Esophagus squamous epithelium (tissue), 5 donors: ENCODE results near the gene RAB37. TPM values are rescaled to one million over a fixed set of nuclear protein-coding genes. Genes with fewer than 3 reads are reported as not detected.

Source experiments
- DNase-seq: peaks from one replicate; lab custom pipeline; 2025; lab: John Stamatoyannopoulos, UW
- H3K27ac ChIP-seq, 4 donors: fragments of 200-600 bp; sonication (generic); one replicate each; pipeline ENCODE4 v1.5.1; 2016 to 2019; ENCODE audit warnings: mild to moderate bottlenecking in 1 of 4
- H3K27me3 ChIP-seq, 4 donors: fragments of 200-600 bp; sonication (generic); 1 replicate in 3 of 4; 2 replicates in 1 of 4; pipeline versions ENCODE4 v1.5.1 to v1.6.0; 2017 to 2021; ENCODE audit warnings: antibody characterized with exemption in 1 of 4
- H3K36me3 ChIP-seq, 3 donors: fragments of 200-600 bp; sonication (generic); one replicate each; pipeline ENCODE4 v1.5.1; 2016 to 2019
- H3K4me1 ChIP-seq, 3 donors: fragments of 200-600 bp; sonication (generic); one replicate each; pipeline ENCODE4 v1.5.1; 2017 to 2019
- H3K4me3 ChIP-seq, 4 donors: fragments of 200-600 bp; sonication (generic); 1 replicate in 3 of 4; 2 replicates in 1 of 4; pipeline ENCODE4 v1.5.1; 2016 to 2019; ENCODE audit warnings: mild to moderate bottlenecking in 2 of 4, moderate library complexity in 1 of 4
- H3K9me3 ChIP-seq, 3 donors: fragments of 200-600 bp; sonication (generic); one replicate each; pipeline ENCODE4 v1.5.1; 2016 to 2019
- POLR2A ChIP-seq, 4 donors: fragments of 450-650 bp; IDR thresholded peaks; one replicate each; pipeline ENCODE4 v1.6.1; 2017; ENCODE audit warnings: antibody characterized with exemption in 4 of 4, mild to moderate bottlenecking in 4 of 4, moderate library complexity in 3 of 4
- WGBS, 2 donors: methylation state at CpG; one replicate each; pipeline ENCODE4 v1.1.5; 2018; 5-methylcytosine and 5-hydroxymethylcytosine counted together
- intact Hi-C: fragments of 100-400 bp; cut with DNase I; formaldehyde crosslinking; loops from one replicate; pipeline ENCODE4 v1.15.0; 2022
- total RNA-seq, 4 donors: library from RNA; depleted of rRNA; stranded (reverse); fragments of >200 nt; gene quantifications; one replicate each; pipeline ENCODE4 v1.1.0, GENCODE V29; 2016
- TF ChIP-seq, protein P1 (sequence below), 6 experiments: fragments of 450-650 bp in 4 of 6; fragments of 200-600 bp in 2 of 6; sonication (generic) in 2 of 6; IDR thresholded peaks; one replicate each; pipeline ENCODE4 v1.5.1; 2016 to 2019; ENCODE audit warnings: antibody characterized with exemption in 6 of 6, mild to moderate bottlenecking in 4 of 6, moderate library complexity in 4 of 6
- donor health status: DM: yes; HTN: yes; CAD: no.

Gene RAB37
- total RNA-seq, 4 donors from 2014 or later, result 0.44 to 3.2 (median 1.6) TPM; not detected in 1

DNA sequence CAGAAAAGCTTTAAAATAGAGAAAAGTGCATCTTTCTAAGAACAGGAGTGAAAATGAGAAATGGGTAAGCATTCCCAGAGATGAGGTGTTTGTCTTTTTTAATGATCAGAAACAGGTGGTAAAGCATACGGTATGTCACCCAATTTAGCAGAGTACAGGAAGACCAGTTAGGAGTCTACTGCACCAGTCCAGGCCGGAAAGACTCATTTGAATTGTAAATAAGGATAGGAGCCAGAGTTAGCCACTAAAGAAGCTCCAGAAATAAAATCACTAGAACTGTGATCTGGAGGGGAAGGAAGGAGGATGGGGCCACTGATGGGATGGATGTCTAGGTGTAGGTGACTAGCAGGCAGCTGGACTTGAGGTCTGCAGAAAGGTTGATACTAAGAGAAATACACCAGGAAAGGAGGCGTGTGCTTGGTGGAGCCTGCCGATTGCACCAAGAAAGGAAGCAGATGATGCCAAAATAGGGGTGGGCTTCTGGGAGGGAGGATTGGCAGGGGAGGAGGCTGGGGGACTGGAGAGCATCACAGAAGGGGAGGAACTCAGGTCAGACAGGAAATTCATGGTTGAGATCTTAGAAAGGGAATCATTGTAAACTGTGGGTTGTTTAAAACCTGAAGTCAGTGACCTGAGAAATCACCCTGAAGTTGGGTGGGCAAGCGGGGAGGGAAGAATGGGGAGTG is 47.2 kb downstream of the RAB37 start:
- no peak for DNase-seq
- Histone ChIP-seq H3K27ac (no peak overlapping the region), H3K27me3 (no peaks in the 10 kb centered on the region), H3K4me1 (peaks cover 0 to 28% (median 10%) of the 10 kb centered on the region in 3 donors), H3K36me3 (peaks cover 0 to 65% (median 4%) of the 10 kb centered on the region in 3 donors), H3K9me3 (no peaks in the 10 kb centered on the region), H3K4me3 (no peak overlapping the region)
- 79 to 89% methylated on average over 5 of the region's 5 CpGs for WGBS, 2 donors
- no peak for TF ChIP-seq POLR2A (IDR thresholded peaks at IDR 0.05)
- TF ChIP-seq, protein P1, sequence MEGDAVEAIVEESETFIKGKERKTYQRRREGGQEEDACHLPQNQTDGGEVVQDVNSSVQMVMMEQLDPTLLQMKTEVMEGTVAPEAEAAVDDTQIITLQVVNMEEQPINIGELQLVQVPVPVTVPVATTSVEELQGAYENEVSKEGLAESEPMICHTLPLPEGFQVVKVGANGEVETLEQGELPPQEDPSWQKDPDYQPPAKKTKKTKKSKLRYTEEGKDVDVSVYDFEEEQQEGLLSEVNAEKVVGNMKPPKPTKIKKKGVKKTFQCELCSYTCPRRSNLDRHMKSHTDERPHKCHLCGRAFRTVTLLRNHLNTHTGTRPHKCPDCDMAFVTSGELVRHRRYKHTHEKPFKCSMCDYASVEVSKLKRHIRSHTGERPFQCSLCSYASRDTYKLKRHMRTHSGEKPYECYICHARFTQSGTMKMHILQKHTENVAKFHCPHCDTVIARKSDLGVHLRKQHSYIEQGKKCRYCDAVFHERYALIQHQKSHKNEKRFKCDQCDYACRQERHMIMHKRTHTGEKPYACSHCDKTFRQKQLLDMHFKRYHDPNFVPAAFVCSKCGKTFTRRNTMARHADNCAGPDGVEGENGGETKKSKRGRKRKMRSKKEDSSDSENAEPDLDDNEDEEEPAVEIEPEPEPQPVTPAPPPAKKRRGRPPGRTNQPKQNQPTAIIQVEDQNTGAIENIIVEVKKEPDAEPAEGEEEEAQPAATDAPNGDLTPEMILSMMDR (IDR thresholded peaks at IDR 0.05), result no peak
- intact Hi-C loops, result no loop called here

DNA sequence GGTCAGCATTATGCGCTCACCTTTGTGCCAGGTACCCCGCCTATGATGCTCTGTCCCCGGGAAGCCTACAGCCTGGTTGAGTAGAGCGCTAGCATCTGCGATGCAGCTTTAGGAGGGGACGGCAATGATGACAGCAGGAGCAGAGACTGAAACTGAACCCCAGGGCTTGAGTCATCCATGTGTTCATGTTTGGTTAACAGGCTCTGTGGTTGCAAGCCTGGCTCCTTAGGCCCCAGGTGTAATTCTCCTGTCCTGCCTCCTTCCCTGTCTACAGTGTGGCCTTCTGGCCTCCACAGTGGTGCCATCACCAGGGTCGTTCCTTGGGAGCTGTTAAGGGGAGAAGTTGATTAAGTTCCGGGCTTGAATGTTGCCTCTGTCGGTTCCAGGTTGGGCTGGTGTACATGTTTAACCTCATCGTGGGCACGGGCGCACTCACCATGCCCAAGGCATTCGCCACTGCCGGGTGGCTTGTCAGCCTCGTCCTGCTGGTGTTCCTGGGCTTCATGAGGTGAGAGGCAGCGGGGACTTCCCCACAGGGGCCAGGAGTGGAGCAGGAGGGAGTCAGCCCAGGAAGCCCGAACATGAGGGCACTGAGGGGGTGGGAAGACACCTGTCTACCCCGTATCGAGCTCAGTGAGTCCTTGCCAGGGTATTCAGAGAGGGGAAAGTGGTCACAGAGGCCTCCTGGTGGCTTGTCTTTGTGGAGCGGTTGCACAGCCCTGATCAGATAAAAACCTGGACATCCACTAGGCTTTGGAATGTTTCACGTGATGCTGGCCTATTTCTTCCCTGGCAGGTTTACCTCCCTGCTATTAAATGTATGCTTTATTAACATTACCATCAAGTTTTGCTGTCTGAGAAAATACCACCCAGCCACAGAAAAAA is 48.3 kb downstream of the RAB37 start:
- no peaks in the 10 kb centered on the region for H3K27me3 ChIP-seq
- WGBS, 2 donors, result 69 to 78% methylated on average over 12 of the region's 21 CpGs
- H3K36me3 ChIP-seq, result peaks cover 0 to 67% (median 4%) of the 10 kb centered on the region in 3 donors
- no peak for TF ChIP-seq POLR2A (IDR thresholded peaks at IDR 0.05)
- TF ChIP-seq, protein P1 (IDR thresholded peaks at IDR 0.05), result no peak
- no peaks in the 10 kb centered on the region for H3K9me3 ChIP-seq
- no peak for DNase-seq
- H3K4me3 ChIP-seq, result no peak overlapping the region
- peaks cover 0 to 27% (median 13%) of the 10 kb centered on the region in 3 donors for H3K4me1 ChIP-seq
- no peak overlapping the region for H3K27ac ChIP-seq
- intact Hi-C loops, result no loop called here

DNA sequence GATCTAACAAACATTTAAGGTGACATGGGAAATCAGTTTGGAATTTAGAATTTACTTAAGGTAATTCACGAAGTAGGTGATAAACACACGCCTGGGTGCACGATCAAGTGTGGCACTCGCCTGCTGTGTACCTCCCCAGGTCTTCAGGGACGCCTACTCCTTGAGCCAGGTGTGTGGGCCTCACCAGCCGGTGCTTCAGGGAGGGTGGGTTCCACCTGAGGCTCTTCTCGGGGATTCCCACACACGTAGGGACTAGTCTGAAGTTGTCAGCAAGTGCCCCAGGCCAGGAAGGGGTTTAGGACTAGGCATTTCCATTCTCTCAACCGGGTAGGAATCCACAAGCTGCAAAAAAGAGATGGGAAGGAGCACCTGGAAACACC is 48.9 kb downstream of the RAB37 start:
- H3K27me3 ChIP-seq, result no peaks in the 10 kb centered on the region
- TF ChIP-seq, protein P1 (IDR thresholded peaks at IDR 0.05), result no peak
- no peak for TF ChIP-seq POLR2A (IDR thresholded peaks at IDR 0.05)
- no peak for DNase-seq
- H3K27ac ChIP-seq, result peak overlapping the region in 1 of 4 donors; percentile 14
- H3K9me3 ChIP-seq, result no peaks in the 10 kb centered on the region
- H3K4me1 ChIP-seq, result peaks cover 0 to 27% (median 13%) of the 10 kb centered on the region in 3 donors
- 45 to 59% methylated on average over 6 to 7 of the region's 9 CpGs for WGBS, 2 donors
- no peak overlapping the region for H3K4me3 ChIP-seq
- peaks cover 0 to 65% (median 4%) of the 10 kb centered on the region in 3 donors for H3K36me3 ChIP-seq
- intact Hi-C loops, result no loop called here

DNA sequence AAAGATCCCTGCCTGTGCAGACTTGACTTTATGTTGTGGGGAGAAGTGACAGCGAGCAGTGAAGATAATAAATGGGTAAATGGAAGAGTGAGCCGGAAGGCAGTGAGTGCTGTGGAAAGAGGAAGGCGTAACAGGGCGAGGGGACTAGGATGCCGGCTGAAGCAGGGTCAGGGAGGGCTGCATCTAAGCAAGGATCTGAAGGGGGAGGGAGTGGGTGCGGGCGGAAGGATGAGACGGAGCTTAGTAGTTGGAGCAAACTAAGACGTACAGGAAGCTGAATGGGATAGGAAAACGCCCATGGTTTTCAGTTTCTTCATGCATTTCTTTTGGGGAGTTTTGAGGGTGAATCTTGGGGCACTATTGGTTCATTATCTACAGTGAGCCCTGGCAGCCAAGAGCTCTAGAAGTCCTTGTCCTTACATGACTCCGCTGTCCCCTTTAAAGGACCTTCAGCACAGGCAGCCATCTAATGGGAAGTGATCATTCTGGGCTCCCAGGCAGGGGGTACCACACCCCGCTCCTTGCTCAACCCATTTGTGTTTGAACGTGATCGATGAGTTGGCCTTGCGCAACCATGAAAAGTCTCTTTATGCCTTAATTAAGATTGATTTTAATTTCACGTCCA is 49.5 kb downstream of the RAB37 start:
- H3K4me3 ChIP-seq, result no peak overlapping the region
- intact Hi-C loops, result no loop called here
- peaks cover 0 to 62% (median 2%) of the 10 kb centered on the region in 3 donors for H3K36me3 ChIP-seq
- H3K4me1 ChIP-seq, result peaks cover under 1 to 30% (median 17%) of the 10 kb centered on the region in 3 donors
- no peak for DNase-seq
- peak overlapping the region in 1 of 4 donors; percentile 14 for H3K27ac ChIP-seq
- no peaks in the 10 kb centered on the region for H3K9me3 ChIP-seq
- no peaks in the 10 kb centered on the region for H3K27me3 ChIP-seq
- no peak for TF ChIP-seq POLR2A (IDR thresholded peaks at IDR 0.05)
- TF ChIP-seq, protein P1 (IDR thresholded peaks at IDR 0.05), result no peak
- 51 to 58% methylated on average over 13 to 16 of the region's 16 CpGs for WGBS, 2 donors
